Astrocyte of the cerebellum (primary cell): ENCODE measurements around the gene PARN.
"Not testable (repeated sequence)": the region's sequence is repeated elsewhere in the genome, so short reads cannot be mapped to it uniquely, and the experiment has no call there.

Source experiments
- DNase-seq: peaks from one replicate; pipeline ENCODE4 v3.0.0-alpha.2; 2011; ENCODE audit warnings: low read depth
- H3K4me3 ChIP-seq: 2 replicates; pipeline ENCODE4 v1.5.1; 2011; ENCODE audit warnings: mild to moderate bottlenecking, low read depth, low read length, moderate library complexity
- CTCF ChIP-seq: IDR thresholded peaks from 2 replicates; pipeline ENCODE4 v1.5.1; 2012; ENCODE audit warnings: low read length, low read depth, moderate library complexity, mild to moderate bottlenecking; ENCODE audit errors: missing control alignments
- in situ Hi-C: cut with HindIII; loops from 2 replicates; pipeline ENCODE4 v1.10.0; 2017; ENCODE audit warnings: low sequenced_read_pairs

The PARN gene

DNA sequence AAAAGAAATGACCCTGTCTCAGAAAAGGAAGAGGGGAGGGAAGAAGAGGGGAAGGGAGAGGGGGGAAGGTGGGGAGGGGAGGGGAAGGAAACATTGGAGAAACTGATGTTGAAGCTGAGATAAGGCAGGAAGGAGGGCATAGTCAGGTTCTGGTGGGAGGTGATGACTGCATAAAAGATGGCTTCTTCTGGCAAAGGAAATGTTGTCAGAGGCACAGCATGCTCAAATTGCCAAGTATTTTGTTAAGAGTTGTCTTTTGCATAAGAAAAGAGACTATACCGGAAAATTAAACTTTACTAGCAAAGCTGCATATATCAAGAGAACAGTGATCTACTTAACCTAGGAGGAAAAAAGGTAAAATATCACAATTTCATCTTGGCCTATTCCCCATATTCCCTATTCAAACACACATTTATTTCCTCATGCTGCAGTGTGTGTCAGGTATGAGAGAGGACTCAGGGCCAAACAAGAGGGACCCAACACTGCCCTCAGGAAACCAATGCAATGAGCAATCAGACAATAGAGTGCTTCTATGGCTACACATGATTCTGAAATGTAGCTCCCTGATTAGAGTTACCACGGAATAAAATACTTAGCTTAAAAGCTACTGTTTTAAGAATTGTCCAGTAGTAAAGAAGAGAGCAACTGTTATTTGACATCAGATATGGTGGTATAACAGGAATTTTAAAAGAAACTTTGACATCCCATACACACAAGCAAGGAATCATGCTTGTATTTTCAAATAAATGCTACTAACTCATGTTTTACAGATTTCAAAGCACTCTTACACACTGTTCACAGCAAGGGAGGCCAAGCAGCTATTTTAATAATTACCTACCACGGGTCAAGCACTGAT lies 80.9 kb downstream of the PARN start:
- in situ Hi-C loops = no loop called here
- no peak for DNase-seq
- TF ChIP-seq CTCF = no peak
- no peak overlapping the region for H3K4me3 ChIP-seq

DNA sequence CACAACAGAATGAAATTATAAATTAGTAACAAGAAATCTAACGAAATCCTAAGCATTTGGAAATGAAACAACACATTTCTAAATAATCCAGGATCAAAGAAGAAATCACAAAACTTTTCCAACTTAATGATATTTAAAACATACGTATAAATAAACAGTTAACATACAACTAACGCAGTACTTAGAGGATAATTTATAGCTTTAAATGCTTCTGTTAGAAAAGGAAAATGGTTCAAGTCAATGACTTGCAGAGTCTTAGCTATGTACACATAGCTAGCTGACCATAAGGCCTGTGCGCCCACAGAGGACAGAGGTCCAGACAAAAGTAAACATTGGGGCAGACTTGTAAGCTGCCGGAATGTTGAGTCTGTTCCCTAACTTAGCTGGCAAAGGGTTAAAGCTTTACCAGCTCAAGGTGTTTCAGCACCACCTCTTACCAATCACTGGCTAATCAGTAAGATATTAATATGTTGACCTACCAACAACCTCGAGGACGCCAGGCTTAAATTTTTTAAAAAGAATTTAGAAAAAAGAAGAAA lies 84.6 kb downstream of the PARN start:
- no peak overlapping the region for H3K4me3 ChIP-seq
- DNase-seq = no peak
- in situ Hi-C loops = no loop called here
- TF ChIP-seq CTCF = no peak

GRCh38 chr16:14544846-14545245 lies 85.2 kb downstream of the PARN start:
- in situ Hi-C loops, DNase-seq, H3K4me3 ChIP-seq: not testable (repeated sequence)

DNA sequence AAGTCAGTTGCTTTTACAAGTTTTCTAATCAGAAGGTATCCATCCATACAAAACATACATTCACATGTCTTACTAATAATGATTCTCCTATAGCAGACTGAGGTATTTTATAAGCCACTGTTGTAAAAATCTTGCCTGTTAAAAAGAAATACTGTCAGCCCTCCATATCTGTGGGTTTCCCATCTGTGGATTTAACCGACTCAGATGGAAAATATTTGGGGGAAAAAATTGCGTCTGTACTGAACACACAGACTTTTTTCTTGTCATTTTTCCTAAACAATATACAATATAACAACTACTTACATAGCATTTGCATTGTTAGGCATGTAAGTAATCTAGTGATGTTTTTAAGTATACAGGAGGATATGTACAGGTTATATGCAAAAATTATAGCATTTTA lies 90.4 kb downstream of the PARN start:
- DNase-seq = no peak
- in situ Hi-C loops = no loop called here
- no peak overlapping the region for H3K4me3 ChIP-seq
- TF ChIP-seq CTCF = no peak

GRCh38 chr16:14539156-14539555 lies 90.9 kb downstream of the PARN start:
- no peak for TF ChIP-seq CTCF
- in situ Hi-C loops = no loop called here
- no peak for DNase-seq
- no peak overlapping the region for H3K4me3 ChIP-seq

DNA sequence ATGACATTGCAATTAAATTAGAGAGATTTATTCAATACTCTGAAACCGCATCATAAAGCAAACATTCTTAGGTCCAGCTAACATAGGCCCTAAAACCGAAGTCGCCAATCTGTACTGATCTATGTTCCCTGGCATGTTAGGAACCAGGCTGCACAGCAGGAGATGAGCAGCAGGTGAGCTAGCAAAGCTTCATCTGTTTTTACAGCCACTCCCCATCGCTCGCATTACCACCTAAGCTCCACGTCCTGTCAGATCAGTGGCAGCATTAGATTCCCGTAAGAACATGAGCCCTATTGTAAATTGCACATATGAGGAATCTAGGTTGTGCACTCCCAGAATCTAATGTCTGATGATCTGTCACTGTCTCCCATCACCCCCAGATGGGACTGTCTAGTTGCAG lies 91.5 kb downstream of the PARN start:
- no peak for DNase-seq
- no peak overlapping the region for H3K4me3 ChIP-seq
- TF ChIP-seq CTCF = no peak
- in situ Hi-C loops = no loop called here

GRCh38 chr16:14531613-14532012 lies 98.4 kb downstream of the PARN start:
- TF ChIP-seq CTCF = no peak
- in situ Hi-C loops = no loop called here
- no peak for DNase-seq

More at GRCh38 chr16:14531613-14532012, 98.4 kb downstream of the PARN start:
- H3K4me3 ChIP-seq = no peak overlapping the region
